OCI-LY7 (cell line): ENCODE results near the gene RGL1. TPM values are rescaled to one million over a fixed set of nuclear protein-coding genes. Genes with fewer than 3 reads are reported as not detected.

Experiments
- BruUV-seq: library from RNA; stranded (reverse); fragments of 400-500 nt; replicated peaks from 2 replicates; lab custom pipeline; 2021; lab: Mats Ljungman, UMichigan
- CTCF ChIA-PET: fragments of 300-600 bp; sonication (Branson Sonifier 250); formaldehyde crosslinking; loops from one replicate; lab custom pipeline; 2022; ENCODE audit warnings: antibody characterized with exemption; ENCODE audit not compliant: unreplicated experiment; lab: Charles Lee
- POLR2A ChIA-PET: fragments of 300-600 bp; sonication (Branson Sonifier 250); formaldehyde crosslinking; loops from one replicate; lab custom pipeline; 2022; ENCODE audit warnings: antibody characterized with exemption; lab: Charles Lee
- DNase-seq: peaks from one replicate; pipeline ENCODE4 v3.0.0-alpha.2; 2015; ENCODE audit warnings: low spot score
- H2AFZ ChIP-seq: fragments of 200-600 bp; sonication (generic), shearing (Covaris generic); 2 replicates; pipeline ENCODE4 v1.6.1; 2014; ENCODE audit warnings: mild to moderate bottlenecking, antibody characterized with exemption, low read length, moderate library complexity
- H3K27ac ChIP-seq: fragments of 200-600 bp; sonication (generic); 2 replicates; pipeline ENCODE4 v1.5.1; 2014; ENCODE audit warnings: mixed run types, low read depth, mild to moderate bottlenecking, moderate library complexity, low read length, inconsistent platforms; ENCODE audit not compliant: poor library complexity, severe bottlenecking
- H3K36me3 ChIP-seq: fragments of 200-600 bp; sonication (generic); 2 replicates; pipeline ENCODE4 v1.6.1; 2014; ENCODE audit warnings: mild to moderate bottlenecking, antibody characterized with exemption, low read length, moderate library complexity, mixed read lengths; ENCODE audit not compliant: insufficient read depth
- H3K4me1 ChIP-seq: fragments of 200-600 bp; sonication (generic); 2 replicates; pipeline ENCODE4 v1.5.1; 2014; ENCODE audit warnings: mild to moderate bottlenecking, low read length; ENCODE audit not compliant: insufficient read depth, poor library complexity, severe bottlenecking
- H3K4me2 ChIP-seq: fragments of 200-600 bp; sonication (generic); 2 replicates; pipeline ENCODE4 v1.6.1; 2014; ENCODE audit warnings: mild to moderate bottlenecking, low read length
- H3K4me3 ChIP-seq: fragments of 200-600 bp; sonication (generic); 2 replicates; pipeline ENCODE4 v1.5.1; 2014; ENCODE audit warnings: mild to moderate bottlenecking, low read depth, low read length; ENCODE audit not compliant: poor library complexity, severe bottlenecking
- H3K79me2 ChIP-seq: fragments of 200-600 bp; sonication (generic); 2 replicates; pipeline ENCODE4 v1.6.1; 2016; ENCODE audit warnings: low read depth, mild to moderate bottlenecking, low read length, moderate library complexity, mixed read lengths; ENCODE audit not compliant: insufficient read depth
- H3K9me2 ChIP-seq: fragments of 200-600 bp; sonication (generic); 2 replicates; pipeline ENCODE4 v1.6.1; 2016; ENCODE audit warnings: mild to moderate bottlenecking, low read length, mixed read lengths; ENCODE audit not compliant: insufficient read depth
- H3K9me3 ChIP-seq: fragments of 200-600 bp; sonication (generic); 2 replicates; pipeline ENCODE4 v1.6.1; 2014; ENCODE audit warnings: mild to moderate bottlenecking, mixed run types, low read length, mixed read lengths
- H4K20me1 ChIP-seq: fragments of 200-600 bp; sonication (generic); 2 replicates; pipeline ENCODE4 v1.6.1; 2014; ENCODE audit warnings: mild to moderate bottlenecking, antibody characterized with exemption, low read length, moderate library complexity, mixed read lengths; ENCODE audit not compliant: insufficient read depth
- EZH2phosphoT487 ChIP-seq: fragments of 200-600 bp; sonication (generic); IDR thresholded peaks from 2 replicates; pipeline ENCODE4 v1.6.1; 2018; ENCODE audit warnings: low read depth, borderline replicate concordance, mild to moderate bottlenecking, mixed run types, antibody characterized with exemption, low read length, moderate library complexity, mixed read lengths
- intact Hi-C: fragments of 100-400 bp; cut with micrococcal nuclease; formaldehyde crosslinking; loops from one replicate; pipeline ENCODE4 v1.10.0; 2022; ENCODE audit not compliant: unreplicated experiment
- total RNA-seq, 2 experiments: library from RNA; depleted of rRNA in 1 of 2; stranded (reverse); fragments of >200 nt in 1 of 2; shearing (Covaris generic) in 1 of 2; gene quantifications; 2 replicates each; pipeline ENCODE4 v1.2.3, GENCODE V29; 2014 to 2022
- TF ChIP-seq, protein P1 (sequence below): fragments of 200-600 bp; sonication (generic); conservative IDR thresholded peaks from 2 replicates; pipeline ENCODE4 v1.5.1; 2014; ENCODE audit warnings: mild to moderate bottlenecking, antibody characterized with exemption, low read length, moderate library complexity, mixed read lengths

Gene RGL1
- total RNA-seq, 2 experiments from 2014 or later = 0.32 to 0.35 TPM

- Histone ChIP-seq H3K9me3 (no peaks in the 10 kb centered on the region), H3K36me3 (no peaks in the 10 kb centered on the region), H2AFZ (no peak overlapping the region), H3K79me2 (no peaks in the 10 kb centered on the region), H3K9me2 (no peaks in the 10 kb centered on the region), H3K4me3 (no peak overlapping the region), H3K27ac (no peak overlapping the region), H3K4me1 (no peaks in the 10 kb centered on the region), H4K20me1 (no peaks in the 10 kb centered on the region), H3K4me2 (no peak overlapping the region)
- DNase-seq = no peak
- TF ChIP-seq, protein P1, sequence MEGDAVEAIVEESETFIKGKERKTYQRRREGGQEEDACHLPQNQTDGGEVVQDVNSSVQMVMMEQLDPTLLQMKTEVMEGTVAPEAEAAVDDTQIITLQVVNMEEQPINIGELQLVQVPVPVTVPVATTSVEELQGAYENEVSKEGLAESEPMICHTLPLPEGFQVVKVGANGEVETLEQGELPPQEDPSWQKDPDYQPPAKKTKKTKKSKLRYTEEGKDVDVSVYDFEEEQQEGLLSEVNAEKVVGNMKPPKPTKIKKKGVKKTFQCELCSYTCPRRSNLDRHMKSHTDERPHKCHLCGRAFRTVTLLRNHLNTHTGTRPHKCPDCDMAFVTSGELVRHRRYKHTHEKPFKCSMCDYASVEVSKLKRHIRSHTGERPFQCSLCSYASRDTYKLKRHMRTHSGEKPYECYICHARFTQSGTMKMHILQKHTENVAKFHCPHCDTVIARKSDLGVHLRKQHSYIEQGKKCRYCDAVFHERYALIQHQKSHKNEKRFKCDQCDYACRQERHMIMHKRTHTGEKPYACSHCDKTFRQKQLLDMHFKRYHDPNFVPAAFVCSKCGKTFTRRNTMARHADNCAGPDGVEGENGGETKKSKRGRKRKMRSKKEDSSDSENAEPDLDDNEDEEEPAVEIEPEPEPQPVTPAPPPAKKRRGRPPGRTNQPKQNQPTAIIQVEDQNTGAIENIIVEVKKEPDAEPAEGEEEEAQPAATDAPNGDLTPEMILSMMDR = no peak
- TF ChIP-seq EZH2phosphoT487 = no peak
- BruUV-seq = no TSS peak
- ChIA-PET POLR2A (interaction anchor here (1.0 kb wide), 1 partner anchor 20 kb away, joined by 4 read pairs; no protein-coding TSS in a partner anchor), CTCF (no interaction called here)
- intact Hi-C loops = no loop called here
These were observed 77.6 kb downstream of the RGL1 start for GRCh38 chr1:183882335-183883167.

- ChIA-PET POLR2A (interaction anchor here (1.2 kb wide), 1 partner anchor 1160 kb away, joined by 3 read pairs; no protein-coding TSS in a partner anchor), CTCF (no interaction called here)
- Histone ChIP-seq H3K36me3 (no peaks in the 10 kb centered on the region), H3K4me3 (no peak overlapping the region), H3K9me3 (no peaks in the 10 kb centered on the region), H4K20me1 (no peaks in the 10 kb centered on the region), H3K79me2 (no peaks in the 10 kb centered on the region), H2AFZ (no peak overlapping the region), H3K9me2 (no peaks in the 10 kb centered on the region), H3K27ac (no peak overlapping the region), H3K4me2 (no peak overlapping the region), H3K4me1 (no peaks in the 10 kb centered on the region)
- TF ChIP-seq, protein P1 = no peak
- TF ChIP-seq EZH2phosphoT487 = no peak
- DNase-seq = no peak
- intact Hi-C loops = no loop called here
- BruUV-seq = no TSS peak
These were observed 78.7 kb downstream of the RGL1 start for GRCh38 chr1:183883623-183884022.

DNA sequence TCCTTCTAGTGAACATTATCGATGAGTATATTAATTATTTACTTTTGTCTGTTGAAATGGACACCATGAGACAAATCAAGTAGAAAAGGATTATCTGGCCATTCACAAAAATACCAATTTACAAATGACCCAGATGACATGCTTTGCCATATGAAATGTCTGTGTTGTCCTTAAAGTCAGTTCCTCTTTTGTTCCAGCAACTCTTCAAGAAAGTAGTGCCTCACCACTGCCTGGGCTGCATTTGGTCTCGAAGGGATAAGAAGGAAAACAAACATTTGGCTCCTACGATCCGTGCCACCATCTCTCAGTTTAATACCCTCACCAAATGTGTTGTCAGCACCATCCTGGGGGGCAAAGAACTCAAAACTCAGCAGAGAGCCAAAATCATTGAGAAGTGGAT is 79.6 kb downstream of the RGL1 start:
- BruUV-seq = no TSS peak
- DNase-seq = no peak
- Histone ChIP-seq H3K9me2 (no peaks in the 10 kb centered on the region), H4K20me1 (no peaks in the 10 kb centered on the region), H3K4me1 (no peaks in the 10 kb centered on the region), H3K79me2 (no peaks in the 10 kb centered on the region), H2AFZ (no peak overlapping the region), H3K4me2 (no peak overlapping the region), H3K9me3 (no peaks in the 10 kb centered on the region), H3K27ac (no peak overlapping the region), H3K36me3 (no peaks in the 10 kb centered on the region), H3K4me3 (no peak overlapping the region)
- ChIA-PET CTCF (interaction anchor here (0.9 kb wide), 1 partner anchor 13 kb away, joined by 3 read pairs; no protein-coding TSS in a partner anchor), POLR2A (interaction anchor here (1.2 kb wide), 1 partner anchor 1159 kb away, joined by 3 read pairs; no protein-coding TSS in a partner anchor)
- intact Hi-C loops = no loop called here
- TF ChIP-seq, protein P1 = no peak
